Measurements from ENCODE around the gene SOCS3.
A peak's percentile ranks its signal among the peaks of the same experiment; 100 is the strongest.
"Not testable (repeated sequence)": the region's sequence is repeated elsewhere in the genome, so short reads cannot be mapped to it uniquely, and the experiment has no call there.

Gene SOCS3

GRCh38 chr17:78313735-78314648 is 45.9 kb downstream of the SOCS3 start:
- DNase-seq (ENCODE audit: low read depth in 2 of 3, low spot score in 2 of 3) = peak; percentile 43 to 61 (median 54)

- not testable (repeated sequence) for DNase-seq (ENCODE audit: low read depth in 2 of 3, low spot score in 2 of 3)
Observed at GRCh38 chr17:78309659-78310255, 50.1 kb downstream of the SOCS3 start.

DNA sequence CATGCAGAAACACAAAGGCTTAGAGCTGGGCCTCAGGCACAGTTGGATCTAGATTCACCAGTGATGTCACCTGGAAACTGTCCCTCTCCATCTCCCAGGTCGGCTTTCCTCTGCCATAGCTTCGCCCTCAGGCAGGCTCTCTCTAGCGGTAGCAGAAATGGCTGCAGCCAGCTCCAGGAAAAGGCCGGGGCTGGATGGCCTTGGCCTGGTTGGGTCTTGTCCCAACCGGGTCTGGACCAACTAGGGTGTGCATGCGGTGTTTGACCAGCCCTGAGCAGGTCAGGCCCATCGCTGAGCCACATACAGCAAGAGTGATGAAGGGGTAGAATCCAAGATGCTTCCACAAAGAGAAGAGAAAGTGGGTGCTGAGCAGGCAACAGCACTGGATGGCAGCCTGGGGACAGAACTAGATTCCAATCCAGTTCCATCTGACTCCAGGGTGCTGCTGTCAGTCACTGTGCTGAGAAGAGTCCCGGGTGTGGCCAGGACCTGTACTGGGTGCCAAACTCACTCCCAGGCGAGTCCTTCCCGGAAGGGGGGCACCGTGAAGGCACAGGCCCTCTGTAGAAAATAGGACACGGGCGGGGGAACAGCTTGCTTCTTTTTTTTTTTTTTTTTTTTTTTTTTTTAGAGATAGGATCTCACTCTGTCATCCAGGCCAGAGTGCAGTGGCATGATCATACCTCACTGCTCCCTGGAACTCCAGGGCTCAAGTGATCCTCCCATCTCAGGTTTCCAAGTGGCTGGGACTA is 51.8 kb downstream of the SOCS3 start:
- DNase-seq (ENCODE audit: low read depth in 2 of 3, low spot score in 2 of 3) = no peak

- DNase-seq (ENCODE audit: low read depth in 2 of 3, low spot score in 2 of 3) = no peak
Observed at GRCh38 chr17:78306913-78307312, 53.0 kb downstream of the SOCS3 start.
